ENCODE measurements around the gene POU5F1.

- TF ChIP-seq, protein P1, sequence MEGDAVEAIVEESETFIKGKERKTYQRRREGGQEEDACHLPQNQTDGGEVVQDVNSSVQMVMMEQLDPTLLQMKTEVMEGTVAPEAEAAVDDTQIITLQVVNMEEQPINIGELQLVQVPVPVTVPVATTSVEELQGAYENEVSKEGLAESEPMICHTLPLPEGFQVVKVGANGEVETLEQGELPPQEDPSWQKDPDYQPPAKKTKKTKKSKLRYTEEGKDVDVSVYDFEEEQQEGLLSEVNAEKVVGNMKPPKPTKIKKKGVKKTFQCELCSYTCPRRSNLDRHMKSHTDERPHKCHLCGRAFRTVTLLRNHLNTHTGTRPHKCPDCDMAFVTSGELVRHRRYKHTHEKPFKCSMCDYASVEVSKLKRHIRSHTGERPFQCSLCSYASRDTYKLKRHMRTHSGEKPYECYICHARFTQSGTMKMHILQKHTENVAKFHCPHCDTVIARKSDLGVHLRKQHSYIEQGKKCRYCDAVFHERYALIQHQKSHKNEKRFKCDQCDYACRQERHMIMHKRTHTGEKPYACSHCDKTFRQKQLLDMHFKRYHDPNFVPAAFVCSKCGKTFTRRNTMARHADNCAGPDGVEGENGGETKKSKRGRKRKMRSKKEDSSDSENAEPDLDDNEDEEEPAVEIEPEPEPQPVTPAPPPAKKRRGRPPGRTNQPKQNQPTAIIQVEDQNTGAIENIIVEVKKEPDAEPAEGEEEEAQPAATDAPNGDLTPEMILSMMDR (conservative IDR thresholded peaks at IDR 0.05 in 1 of 2, IDR thresholded peaks at IDR 0.05 in 1 of 2; ENCODE audit: low read depth in 1 of 2, low read length in 2 of 2): no peak
- no peak for TF ChIP-seq EZH2 (IDR thresholded peaks at IDR 0.05; ENCODE audit: low read length, missing control alignments)
These were observed 39.7 kb downstream of the POU5F1 start for GRCh38 chr6:31130751-31131150.

All from fibroblast of lung (primary cell).